Ectodermal cell (in vitro differentiated cells): ENCODE data around the gene FTCD.
"Not testable (repeated sequence)": the region's sequence is repeated elsewhere in the genome, so short reads cannot be mapped to it uniquely, and the experiment has no call there.

Experiments used
- H3K27ac ChIP-seq: 2 replicates; pipeline ENCODE4 v1.7.0; 2013; ENCODE audit warnings: mild to moderate bottlenecking, low read depth, low read length; ENCODE audit not compliant: insufficient read depth, poor library complexity, severe bottlenecking
- H3K27me3 ChIP-seq: 2 replicates; pipeline ENCODE4 v1.7.0; 2013; ENCODE audit warnings: mild to moderate bottlenecking, low read length; ENCODE audit not compliant: insufficient read depth, control insufficient read depth, poor library complexity, severe bottlenecking
- H3K36me3 ChIP-seq: one replicate; pipeline ENCODE4 v1.7.0; 2013; ENCODE audit warnings: low read length; ENCODE audit not compliant: control insufficient read depth, insufficient read depth
- H3K4me1 ChIP-seq: one replicate; pipeline ENCODE4 v1.7.0; 2013; ENCODE audit warnings: low read length; ENCODE audit not compliant: control insufficient read depth, insufficient read depth
- H3K4me3 ChIP-seq: 2 replicates; pipeline ENCODE4 v1.7.0; 2013; ENCODE audit warnings: low read depth, low read length, control low read depth; ENCODE audit not compliant: insufficient read depth
- H3K9me3 ChIP-seq: 2 replicates; pipeline ENCODE4 v1.7.0; 2013; ENCODE audit warnings: mild to moderate bottlenecking, low read length, moderate library complexity; ENCODE audit not compliant: control insufficient read depth
- WGBS, 2 experiments: methylation state at CpG; one replicate each; pipeline ENCODE4 v1.1.7; 2013; ENCODE audit warnings: missing lambda C conversion rate in 2 of 2; 5-methylcytosine and 5-hydroxymethylcytosine counted together

Gene FTCD

DNA sequence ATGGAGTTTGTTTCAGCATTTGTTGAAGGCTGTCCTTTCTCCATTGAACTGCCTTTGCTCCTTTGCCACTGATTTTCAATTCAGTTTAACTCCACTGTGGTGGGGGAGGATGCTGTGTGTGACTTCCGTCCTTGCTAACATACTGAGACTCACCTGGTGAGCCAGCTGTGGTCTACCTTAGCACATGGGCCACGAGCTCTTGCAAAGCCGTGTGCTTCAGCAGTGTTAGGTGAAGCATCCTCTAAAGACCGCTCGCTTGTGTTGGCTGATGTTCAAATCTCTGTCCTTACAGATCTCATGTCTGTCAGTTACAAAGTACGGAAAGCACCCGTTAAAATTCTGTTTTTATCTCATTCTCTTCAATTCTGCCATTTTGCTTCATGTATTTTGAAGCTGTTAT lies 32.4 kb upstream of the FTCD start:
- no peaks in the 10 kb centered on the region for H3K9me3 ChIP-seq
- no peaks in the 10 kb centered on the region for H3K27me3 ChIP-seq
- no peak overlapping the region for H3K27ac ChIP-seq
- peaks cover 6% of the 10 kb centered on the region for H3K36me3 ChIP-seq
- WGBS, 2 experiments, result 92 to 97% methylated on average over 7 of the region's 7 CpGs
- no peaks in the 10 kb centered on the region for H3K4me1 ChIP-seq
- H3K4me3 ChIP-seq, result no peak overlapping the region

DNA sequence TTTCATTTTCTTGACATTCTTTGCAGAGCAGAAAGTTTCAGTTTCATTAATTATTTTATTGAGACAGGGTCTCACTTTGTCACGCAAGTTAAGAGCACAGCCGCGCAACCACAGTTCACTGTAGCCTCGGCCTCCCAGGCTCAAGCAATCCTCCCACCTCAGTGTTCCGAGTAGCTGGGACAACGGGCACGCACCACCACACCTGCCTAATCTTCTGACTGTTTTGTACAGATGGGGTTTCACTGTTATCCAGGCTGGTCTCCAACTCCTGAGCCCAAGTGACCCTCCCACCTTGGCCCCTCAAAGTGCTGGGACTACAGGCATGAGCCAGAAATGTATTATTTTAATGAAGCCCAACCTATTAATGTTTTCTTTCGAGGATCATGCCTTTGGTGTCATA lies 31.9 kb upstream of the FTCD start:
- Histone ChIP-seq H3K4me1 (no peaks in the 10 kb centered on the region), H3K4me3 (no peak overlapping the region), H3K9me3 (no peaks in the 10 kb centered on the region), H3K27me3 (no peaks in the 10 kb centered on the region), H3K27ac (no peak overlapping the region), H3K36me3 (peaks cover 6% of the 10 kb centered on the region)
- 93 to 97% methylated on average over 8 of the region's 8 CpGs for WGBS, 2 experiments

DNA sequence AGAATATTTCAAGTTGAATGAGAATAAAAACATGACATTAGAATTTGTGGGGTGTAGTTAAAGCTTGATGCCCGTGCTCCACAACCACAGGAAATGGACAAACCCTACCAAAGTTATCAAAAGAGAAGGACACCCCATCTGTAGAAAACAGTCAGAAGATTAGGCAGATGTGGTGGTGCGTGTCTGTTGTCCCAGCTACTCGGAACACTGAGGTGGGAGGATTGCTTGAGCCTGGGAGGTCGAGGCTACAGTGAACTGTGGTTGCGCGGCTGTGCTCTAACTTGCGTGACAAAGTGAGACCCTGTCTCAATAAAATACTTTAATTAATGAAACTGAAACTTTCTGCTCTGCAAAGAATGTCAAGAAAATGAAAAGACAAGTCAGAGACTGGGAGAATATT lies 30.3 kb upstream of the FTCD start:
- Histone ChIP-seq H3K27ac (no peak overlapping the region), H3K4me3 (no peak overlapping the region)
- WGBS, 2 experiments, result 94 to 97% methylated on average over 7 of the region's 7 CpGs

DNA sequence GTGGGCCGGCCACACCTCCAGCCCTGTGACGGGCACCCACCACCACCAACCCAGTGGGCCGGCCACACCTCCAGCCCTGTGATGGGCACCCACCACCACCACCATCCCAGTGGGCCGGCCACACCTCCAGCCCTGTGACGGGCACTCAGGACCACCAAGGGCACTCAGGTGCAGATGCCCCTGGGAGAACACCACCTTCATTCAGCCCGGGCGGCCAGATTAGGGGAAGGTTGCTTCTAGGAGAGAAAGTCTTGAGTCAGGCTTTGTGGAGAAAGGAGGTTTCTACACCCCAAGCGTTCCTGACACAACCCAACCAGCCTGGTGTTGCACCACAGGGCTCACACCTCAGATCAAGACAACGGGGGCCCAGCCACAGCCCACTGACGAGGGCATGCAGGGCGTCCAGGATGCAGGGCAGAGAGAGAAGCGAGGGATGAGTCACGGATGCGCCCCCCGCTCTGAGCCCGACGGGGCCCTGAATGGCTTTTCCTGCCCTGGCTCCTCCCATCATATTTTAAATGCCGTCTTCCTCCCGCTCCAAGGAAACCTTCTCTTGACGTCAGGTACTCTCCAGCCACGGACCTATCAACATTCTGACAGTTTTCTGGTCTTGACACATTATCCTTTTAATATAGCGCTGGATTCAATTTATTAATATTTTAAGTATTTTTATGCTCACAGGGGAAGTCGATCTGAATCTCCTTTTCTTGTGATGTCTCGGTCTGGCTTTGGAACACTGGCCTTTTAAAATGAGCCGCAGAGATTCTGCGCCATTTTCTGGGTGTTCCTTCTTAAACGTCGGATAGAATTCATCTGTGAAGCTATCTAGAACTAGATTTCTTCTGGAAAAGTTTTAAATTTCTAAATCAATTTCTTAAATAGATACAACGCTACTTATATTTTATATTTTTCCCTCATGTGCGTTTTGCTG lies 29.5 kb upstream of the FTCD start:
- Histone ChIP-seq H3K9me3 (no peaks in the 10 kb centered on the region), H3K27ac (peak overlapping the region; percentile 81), H3K36me3 (no peaks in the 10 kb centered on the region), H3K4me3 (peak overlapping the region; percentile 89), H3K27me3 (no peaks in the 10 kb centered on the region), H3K4me1 (no peaks in the 10 kb centered on the region)
- WGBS, 2 experiments, result 16 to 21% methylated on average over 27 to 28 of the region's 30 CpGs

More for the DNA sequence above, 30.3 kb upstream of the FTCD start:
- Histone ChIP-seq H3K27me3 (no peaks in the 10 kb centered on the region), H3K9me3 (no peaks in the 10 kb centered on the region), H3K4me1 (no peaks in the 10 kb centered on the region), H3K36me3 (no peaks in the 10 kb centered on the region)

DNA sequence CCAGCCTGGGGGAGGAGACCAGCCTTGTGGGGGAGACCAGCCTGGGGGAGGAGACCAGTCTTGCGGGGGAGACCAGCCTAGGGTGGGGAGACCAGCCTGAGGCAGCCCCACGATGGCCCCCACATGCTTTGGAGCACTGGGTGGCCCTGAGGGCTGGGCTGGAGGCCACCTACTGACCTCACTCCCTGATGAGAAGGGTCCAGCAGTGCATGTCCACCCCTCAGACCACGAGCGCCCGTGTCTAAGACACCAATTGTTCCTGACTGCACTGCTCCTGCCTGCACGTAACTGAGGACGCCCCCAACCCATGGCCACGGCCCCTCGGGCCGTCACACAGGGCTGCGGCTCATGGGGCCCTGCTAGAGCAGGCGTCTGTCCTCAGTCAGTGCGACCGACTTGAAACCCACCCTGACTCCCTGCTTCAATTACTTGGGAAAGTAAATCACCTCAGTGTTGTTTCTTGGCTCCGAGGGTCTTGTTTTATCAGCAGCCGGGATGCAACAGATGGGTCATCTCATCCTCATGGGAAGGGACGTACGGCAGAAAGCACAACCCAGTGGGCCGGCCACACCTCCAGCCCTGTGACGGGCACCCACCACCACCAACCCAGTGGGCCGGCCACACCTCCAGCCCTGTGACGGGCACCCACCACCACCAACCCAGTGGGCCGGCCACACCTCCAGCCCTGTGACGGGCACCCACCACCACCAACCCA lies 28.7 kb upstream of the FTCD start, which contains the start of gene SPATC1L:
SPATC1L (minus strand) TSS at position 550 of the 715 bp plus-strand sequence. CDS start 1,643 bp downstream, outside the sequence.
- Histone ChIP-seq H3K27ac (peak within 1 kb of the TSS; percentile 81), H3K4me3 (peak within 1 kb of the TSS; percentile 89), H3K4me1 (no peaks in the 10 kb centered on the region), H3K27me3 (no peaks in the 10 kb centered on the region), H3K9me3 (no peaks in the 10 kb centered on the region), H3K36me3 (no peaks in the 10 kb centered on the region)
- 1% methylated on average over 19 of the region's 24 CpGs for WGBS, 2 experiments

DNA sequence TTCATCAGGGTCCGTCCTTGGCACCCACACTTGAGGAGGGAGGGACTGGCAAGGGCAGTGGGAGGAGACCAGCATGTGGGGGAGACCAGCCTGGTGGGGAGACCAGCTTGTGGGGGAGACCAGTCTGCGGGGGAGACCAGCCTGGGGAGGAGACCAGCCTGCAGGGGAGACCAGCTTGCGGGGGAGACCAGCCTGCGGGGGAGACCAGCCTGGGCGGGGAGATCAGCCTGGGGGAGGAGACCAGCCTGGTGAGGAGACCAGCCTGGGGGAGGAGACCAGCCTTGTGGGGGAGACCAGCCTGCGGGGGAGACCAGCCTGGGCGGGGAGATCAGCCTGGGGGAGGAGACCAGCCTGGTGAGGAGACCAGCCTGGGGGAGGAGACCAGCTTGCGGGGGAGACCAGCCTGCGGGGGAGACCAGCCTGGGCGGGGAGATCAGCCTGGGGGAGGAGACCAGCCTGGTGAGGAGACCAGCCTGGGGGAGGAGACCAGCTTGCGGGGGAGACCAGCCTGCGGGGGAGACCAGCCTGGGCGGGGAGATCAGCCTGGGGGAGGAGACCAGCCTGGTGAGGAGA lies 28.0 kb upstream of the FTCD start:
- H3K9me3 ChIP-seq, H3K27me3 ChIP-seq, H3K36me3 ChIP-seq, H3K4me1 ChIP-seq, H3K27ac ChIP-seq: not testable (repeated sequence)
- peak overlapping the region; percentile 89 for H3K4me3 ChIP-seq
- 63 to 90% methylated on average over 2 to 4 of the region's 13 CpGs for WGBS, 2 experiments

DNA sequence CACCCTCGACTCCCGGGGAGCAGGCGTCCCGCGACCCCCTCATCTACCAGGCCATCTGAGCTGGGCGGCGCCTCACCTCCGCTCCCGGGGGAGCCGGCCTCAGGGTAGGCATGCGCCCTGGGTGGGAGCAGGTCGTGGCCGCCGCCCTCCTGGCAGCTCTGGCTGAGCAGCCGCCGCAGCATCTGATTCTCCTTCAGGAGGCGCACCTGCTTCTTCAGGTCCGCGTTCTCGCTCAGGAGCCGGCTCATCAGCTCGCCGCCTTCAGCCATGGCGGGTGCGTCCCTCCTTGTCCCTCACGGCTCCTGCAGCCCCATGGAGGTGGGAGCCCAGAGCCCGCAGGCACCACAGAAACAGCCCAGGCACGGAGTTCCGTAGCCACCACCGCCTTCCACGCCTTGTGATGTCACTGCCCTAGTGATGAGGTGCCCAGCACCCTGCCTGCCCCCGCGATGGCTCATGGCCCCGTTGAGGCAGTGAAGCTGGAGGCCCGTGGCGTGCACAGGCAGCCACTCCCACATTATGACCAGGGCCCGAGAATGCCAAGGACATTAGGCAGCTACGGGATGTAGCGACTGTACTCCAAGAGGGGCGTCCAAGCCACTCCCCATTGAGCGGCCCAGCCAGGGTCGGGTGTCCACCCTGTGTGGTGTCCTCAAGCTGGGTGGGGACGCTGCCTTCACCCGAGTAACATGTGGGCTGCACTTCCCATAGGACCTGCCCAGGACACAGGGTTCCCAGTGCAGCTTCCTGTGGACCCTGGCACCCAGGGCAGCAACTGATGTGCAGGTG lies 27.4 kb upstream of the FTCD start:
- Histone ChIP-seq H3K27ac (no peak overlapping the region), H3K4me1 (no peaks in the 10 kb centered on the region), H3K36me3 (no peaks in the 10 kb centered on the region), H3K9me3 (no peaks in the 10 kb centered on the region), H3K4me3 (no peak overlapping the region), H3K27me3 (no peaks in the 10 kb centered on the region)
- WGBS, 2 experiments, result 93 to 94% methylated on average over 44 of the region's 44 CpGs

DNA sequence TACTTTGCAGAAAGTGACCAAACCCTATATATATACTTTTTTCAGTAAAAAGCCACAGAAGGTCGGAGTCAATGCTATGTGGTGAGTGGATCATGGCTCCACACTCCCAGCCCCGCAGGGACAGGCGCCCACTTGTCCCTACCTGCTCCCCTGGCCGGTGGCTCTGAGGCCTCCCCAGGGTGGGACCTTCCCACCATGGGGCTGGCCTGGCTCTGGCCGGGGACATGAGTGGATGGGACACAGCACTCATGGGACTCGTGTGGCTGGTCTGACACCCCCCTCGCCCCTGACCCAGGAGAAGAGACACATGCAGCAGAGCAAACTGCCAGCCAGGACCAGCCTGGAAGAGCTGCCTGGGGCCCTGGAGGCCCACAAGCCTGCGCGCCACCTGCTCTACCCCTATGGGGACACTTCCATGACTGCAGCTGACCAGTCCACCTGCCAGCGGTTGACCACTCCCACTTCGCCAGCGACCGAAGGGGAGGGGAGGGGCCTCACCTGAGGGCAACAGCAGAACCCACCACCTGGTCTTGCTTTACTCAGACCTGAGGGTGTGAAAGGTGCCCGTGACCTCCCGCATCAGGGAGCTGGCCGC lies 26.7 kb upstream of the FTCD start:
- Histone ChIP-seq H3K4me3 (no peak overlapping the region), H3K36me3 (no peaks in the 10 kb centered on the region), H3K27me3 (no peaks in the 10 kb centered on the region), H3K9me3 (no peaks in the 10 kb centered on the region), H3K4me1 (no peaks in the 10 kb centered on the region), H3K27ac (no peak overlapping the region)
- 94 to 95% methylated on average over 16 of the region's 16 CpGs for WGBS, 2 experiments

DNA sequence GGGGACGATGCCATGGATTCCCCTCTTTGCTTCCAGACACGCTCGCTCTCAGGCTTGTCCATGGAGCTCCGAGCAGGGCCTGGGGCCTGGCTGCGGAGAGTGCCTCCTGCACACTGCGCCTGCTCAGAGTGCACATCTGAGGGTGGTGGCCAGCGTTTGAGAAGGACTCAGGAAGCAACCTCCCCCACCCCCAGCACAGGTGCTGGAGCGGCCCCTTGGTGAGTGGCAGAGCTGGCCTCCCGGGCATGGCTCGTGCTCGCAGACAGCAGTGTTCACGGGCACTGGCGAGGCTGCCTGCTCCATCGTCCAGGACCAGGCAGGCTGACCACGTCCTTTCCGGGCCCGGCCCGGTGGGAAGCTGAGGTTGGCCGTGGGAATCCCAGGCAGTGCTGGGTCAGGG lies 26.1 kb upstream of the FTCD start:
- H3K4me3 ChIP-seq, result no peak overlapping the region
- no peaks in the 10 kb centered on the region for H3K36me3 ChIP-seq
- WGBS, 2 experiments, result 92 to 94% methylated on average over 19 of the region's 19 CpGs
- no peak overlapping the region for H3K27ac ChIP-seq
- no peaks in the 10 kb centered on the region for H3K27me3 ChIP-seq
- no peaks in the 10 kb centered on the region for H3K9me3 ChIP-seq
- H3K4me1 ChIP-seq, result no peaks in the 10 kb centered on the region
